ENCODE data around the gene NXPH3.
A peak's percentile ranks its signal among the peaks of the same experiment; 100 is the strongest.

Gene NXPH3

DNA sequence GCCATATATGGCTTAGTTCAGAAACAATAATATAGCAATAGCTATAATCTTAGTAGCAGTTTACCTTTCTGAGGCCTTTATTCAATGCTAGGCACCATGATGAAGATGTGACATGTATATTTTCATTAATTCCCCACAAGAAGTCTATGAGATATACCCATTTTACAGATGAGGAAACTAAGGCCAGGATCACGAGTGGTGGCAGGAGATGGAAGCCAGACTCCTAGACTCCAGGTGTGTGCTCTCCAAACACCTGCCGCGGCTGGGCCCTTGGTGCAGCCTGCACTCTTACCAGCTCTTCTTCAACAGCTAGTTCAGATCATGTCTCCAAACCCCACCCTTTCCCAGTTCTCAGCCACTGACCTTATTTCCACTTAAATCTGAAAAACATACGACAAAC lies 15.2 kb downstream of the NXPH3 start:
- no peak for DNase-seq (ENCODE audit: low read depth, low spot score)

GRCh38 chr17:49592263-49592662 lies 16.6 kb downstream of the NXPH3 start:
- DNase-seq (ENCODE audit: low read depth, low spot score): no peak

- DNase-seq (ENCODE audit: low read depth, low spot score): no peak
These were observed 19.7 kb downstream of the NXPH3 start for GRCh38 chr17:49595328-49595727.

DNA sequence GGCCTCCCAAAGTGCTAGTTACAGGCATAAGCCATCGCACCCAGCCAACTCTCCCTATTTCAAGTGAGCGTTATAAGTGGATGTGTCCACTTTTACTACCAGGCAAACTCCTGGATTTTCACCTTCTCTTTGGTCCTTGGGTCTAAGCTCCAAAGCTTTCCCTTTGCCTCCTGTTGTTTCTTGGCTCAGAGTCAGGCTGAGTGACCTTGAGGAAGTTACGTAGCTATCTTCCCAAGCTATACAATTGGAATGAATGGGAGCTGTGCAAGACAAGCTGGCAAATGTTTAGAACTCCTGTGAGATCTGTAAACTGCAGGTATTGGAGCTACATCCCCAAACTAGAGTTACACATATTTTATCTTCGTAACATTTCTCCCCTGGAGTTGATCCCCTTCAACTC lies 20.3 kb downstream of the NXPH3 start:
- DNase-seq (ENCODE audit: low read depth, low spot score): no peak

- DNase-seq (ENCODE audit: low read depth, low spot score): no peak
These were observed 21.1 kb downstream of the NXPH3 start for GRCh38 chr17:49596613-49597244.

GRCh38 chr17:49597436-49597835 lies 21.8 kb downstream of the NXPH3 start:
- no peak for DNase-seq (ENCODE audit: low read depth, low spot score)

DNA sequence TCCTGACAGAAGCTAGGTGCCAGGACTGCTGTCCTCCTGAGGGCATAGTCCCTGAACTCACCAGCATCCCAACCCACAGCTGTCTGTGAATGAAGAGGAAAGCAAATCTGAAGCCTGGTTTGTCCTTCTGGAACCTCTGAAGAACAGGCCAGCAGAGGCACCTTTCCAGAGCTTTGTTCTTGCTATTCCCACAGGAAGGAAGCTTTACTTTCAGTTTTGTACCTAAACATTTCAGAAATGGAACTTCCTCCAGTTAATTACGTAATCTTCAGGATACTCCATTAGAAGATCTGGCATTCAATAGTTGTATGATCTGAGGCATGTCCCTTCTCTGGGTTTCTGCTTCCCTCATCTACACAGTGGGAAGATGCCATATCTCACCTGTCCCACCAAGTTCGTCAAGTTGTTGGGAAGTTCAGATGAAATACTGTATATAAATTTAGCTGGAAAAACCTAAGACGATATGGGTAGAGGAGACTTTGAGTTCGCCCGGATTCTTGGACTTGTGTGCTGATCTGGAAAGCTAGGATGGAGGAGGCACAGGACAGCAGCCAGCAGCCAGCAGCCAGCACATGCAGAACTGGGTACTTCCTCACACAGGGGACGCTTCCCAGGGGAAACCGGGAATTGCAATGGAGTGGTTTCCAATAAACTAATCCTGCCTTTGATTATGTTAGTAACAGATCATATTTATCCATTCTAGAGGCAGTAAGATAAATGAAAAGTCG lies 22.4 kb downstream of the NXPH3 start:
- no peak for DNase-seq (ENCODE audit: low read depth, low spot score)

GRCh38 chr17:49598918-49599317 lies 23.2 kb downstream of the NXPH3 start:
- DNase-seq (ENCODE audit: low read depth, low spot score): no peak

DNA sequence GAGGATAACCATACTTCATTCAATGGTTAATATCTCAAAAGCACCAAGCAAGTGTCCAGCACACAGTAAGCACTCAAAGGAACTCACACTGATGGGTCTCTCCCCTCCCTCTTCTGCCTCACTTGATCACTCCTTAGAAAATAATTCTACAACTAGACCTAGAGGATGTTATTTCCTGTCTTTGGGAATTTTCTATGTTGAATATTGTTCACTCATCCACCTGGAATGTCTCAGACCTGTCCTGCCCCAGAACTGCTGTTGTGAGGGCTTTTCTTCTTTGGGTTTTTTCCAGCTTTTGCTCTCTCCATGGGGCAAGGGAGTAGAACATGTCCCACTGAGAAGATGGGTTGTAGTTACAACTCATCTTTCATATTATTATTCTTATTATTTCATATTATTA lies 25.3 kb downstream of the NXPH3 start:
- no peak for DNase-seq (ENCODE audit: low read depth, low spot score)

DNA sequence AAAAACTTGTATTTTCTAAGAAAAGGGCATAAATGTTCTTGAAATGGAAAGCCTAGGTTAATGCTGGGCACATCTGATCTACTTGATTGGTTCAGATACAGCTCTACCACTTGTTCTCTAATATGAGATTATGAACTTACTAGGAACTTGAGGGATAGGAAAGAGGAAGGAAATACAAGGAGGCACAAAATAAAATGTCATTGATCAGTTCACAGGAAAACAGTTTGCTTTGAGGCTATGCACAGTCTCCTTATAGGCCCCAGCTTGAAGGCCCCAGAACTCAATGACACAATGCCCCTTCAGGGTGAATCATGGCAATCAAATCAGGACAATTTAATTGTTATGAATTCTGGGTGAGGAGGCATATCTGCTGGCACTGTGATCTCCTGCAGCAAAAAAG lies 27.1 kb downstream of the NXPH3 start:
- no peak for DNase-seq (ENCODE audit: low read depth, low spot score)

DNA sequence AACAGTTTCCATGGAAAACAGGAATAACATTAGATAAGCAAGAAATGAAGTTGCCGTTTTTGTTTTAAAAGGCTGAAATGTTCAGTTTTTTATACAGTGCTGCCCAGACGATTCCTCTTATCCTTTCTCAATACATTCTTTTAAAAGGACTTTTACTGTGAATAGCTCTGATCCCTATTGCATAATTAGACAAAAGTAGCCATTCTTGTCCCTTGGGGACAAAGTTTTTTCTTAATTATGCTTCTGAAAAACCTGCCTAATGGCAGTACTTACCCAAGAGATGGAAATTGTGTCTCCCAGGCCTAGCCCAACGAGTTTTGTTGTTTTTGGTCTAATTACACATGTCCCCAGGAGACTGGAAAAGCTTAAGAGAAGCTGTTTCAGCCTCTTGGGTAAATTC lies 27.6 kb downstream of the NXPH3 start:
- DNase-seq (ENCODE audit: low read depth, low spot score): no peak

GRCh38 chr17:49603720-49604119 lies 28.0 kb downstream of the NXPH3 start:
- DNase-seq (ENCODE audit: low read depth, low spot score): no peak

DNA sequence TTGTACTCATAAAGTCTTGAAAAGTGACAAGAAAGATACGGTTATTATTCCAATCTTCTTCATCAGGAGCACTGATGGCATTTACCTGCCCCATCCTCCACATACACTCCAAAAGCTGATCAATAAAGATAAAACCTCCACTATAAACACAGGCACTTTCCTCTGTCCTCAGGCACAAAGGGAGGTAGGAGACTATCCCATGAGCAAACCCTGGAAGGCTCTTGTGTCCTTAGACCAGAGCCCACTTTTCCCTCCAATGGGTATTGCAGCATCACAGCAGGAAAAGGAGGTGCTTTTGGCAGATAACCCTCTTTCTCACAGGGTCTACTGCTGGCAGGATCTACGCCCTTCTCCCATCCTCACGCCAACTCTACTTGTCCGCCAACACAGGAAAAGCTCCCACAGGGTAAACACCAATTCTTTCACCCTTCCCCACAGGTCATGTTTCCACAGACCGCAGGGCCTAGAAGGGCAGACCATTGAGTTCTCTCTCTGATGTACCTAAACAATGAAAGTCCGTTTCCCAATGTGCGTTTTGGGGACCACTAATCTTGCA lies 28.7 kb downstream of the NXPH3 start:
- DNase-seq (ENCODE audit: low read depth, low spot score): peak; percentile 9

- DNase-seq (ENCODE audit: low read depth, low spot score): no peak
These were observed 35.4 kb downstream of the NXPH3 start for GRCh38 chr17:49610883-49611584.

- DNase-seq (ENCODE audit: low read depth, low spot score): no peak
These were observed 37.1 kb downstream of the NXPH3 start for GRCh38 chr17:49612726-49613125.

DNA sequence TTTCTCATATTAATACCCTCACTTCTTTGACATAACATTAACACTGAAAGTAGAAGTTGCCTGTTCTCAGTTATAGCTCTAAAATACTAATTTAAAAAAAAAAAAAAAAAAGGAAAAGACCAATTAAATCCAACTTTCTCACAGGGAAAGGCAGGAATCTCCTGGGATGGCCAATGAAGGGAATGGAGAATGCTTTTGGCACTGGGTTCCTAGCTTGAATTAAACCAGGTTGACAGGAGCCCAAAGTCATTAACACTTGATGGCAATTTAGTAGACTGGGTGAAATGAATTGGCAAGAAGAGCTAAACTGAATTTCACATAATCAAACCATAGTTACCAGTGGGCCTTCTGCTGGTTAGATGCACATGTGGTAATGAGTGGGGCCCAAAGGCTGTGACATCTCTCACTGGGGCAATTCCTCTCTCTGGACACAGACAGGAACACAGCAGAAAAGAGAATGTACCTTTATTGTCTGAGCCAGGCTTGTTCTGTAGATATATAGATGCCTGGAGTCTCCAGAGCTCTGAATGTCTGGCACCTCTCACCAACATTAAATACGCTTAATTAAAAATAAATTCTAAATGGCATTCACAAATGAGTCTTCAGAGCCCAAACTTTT lies 37.6 kb downstream of the NXPH3 start:
- DNase-seq (ENCODE audit: low read depth, low spot score): no peak

GRCh38 chr17:49616086-49616485 lies 40.4 kb downstream of the NXPH3 start:
- no peak for DNase-seq (ENCODE audit: low read depth, low spot score)

- DNase-seq (ENCODE audit: low read depth, low spot score): no peak
These were observed 41.0 kb downstream of the NXPH3 start for GRCh38 chr17:49616601-49617131.

DNA sequence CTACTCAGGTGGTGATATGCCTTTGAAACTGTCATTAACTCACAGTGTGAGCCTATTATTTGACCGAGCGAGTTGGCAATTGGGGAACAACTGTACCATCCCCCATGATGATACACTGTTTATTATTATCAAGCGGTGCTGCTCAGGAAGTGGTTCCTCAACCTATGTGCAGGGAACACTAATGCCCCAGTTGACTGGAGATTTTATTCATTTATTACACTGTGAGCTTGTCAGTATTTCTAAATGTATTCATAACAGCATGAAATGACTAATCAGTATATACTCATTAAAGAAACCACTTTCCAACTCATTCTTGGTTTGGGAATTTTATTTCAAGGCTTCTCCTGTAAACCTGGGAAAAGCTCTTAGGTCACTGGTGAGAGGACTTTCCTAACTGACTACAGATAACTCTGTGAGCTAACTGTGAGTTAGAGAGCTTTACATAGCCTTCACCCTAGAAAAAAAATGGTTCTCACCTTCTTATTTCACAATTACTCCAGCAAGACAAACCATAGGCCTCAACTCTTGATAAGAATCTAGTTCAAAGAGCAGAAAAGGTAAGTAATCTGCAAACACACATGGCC lies 42.4 kb downstream of the NXPH3 start:
- DNase-seq (ENCODE audit: low read depth, low spot score): no peak

GRCh38 chr17:49621420-49621819 lies 45.7 kb downstream of the NXPH3 start:
- no peak for DNase-seq (ENCODE audit: low read depth, low spot score)

GRCh38 chr17:49621946-49622529 lies 46.4 kb downstream of the NXPH3 start:
- no peak for DNase-seq (ENCODE audit: low read depth, low spot score)

Measured in ELF-1 (cell line).